Gastroesophageal sphincter (tissue), 3 donors: ENCODE measurements around the gene TPGS2.

ENCODE experiments used
- CTCF ChIP-seq, 4 experiments: fragments of 200-600 bp in 2 of 4; fragments of 450-650 bp in 2 of 4; sonication (generic) in 1 of 4; IDR thresholded peaks; one replicate each; pipeline ENCODE4 v1.5.1; 2017 to 2019; ENCODE audit warnings: antibody characterized with exemption in 4 of 4, mild to moderate bottlenecking in 2 of 4, moderate library complexity in 2 of 4
- EP300 ChIP-seq: sonication (generic); formaldehyde crosslinking; IDR thresholded peaks from one replicate; pipeline ENCODE4 v1.6.1; 2017; ENCODE audit warnings: antibody characterized with exemption, mild to moderate bottlenecking
- POLR2A ChIP-seq, 2 donors: fragments of 450-650 bp; IDR thresholded peaks; one replicate each; pipeline ENCODE4 v1.6.1; 2017; ENCODE audit warnings: antibody characterized with exemption in 2 of 2, mild to moderate bottlenecking in 2 of 2, moderate library complexity in 1 of 2

- TF ChIP-seq CTCF (IDR thresholded peaks at IDR 0.05) (no peak), EP300 (no peak), POLR2A (IDR thresholded peaks at IDR 0.05) (no peak)
These were observed 3.3 kb downstream of the TPGS2 start for GRCh38 chr18:36825526-36825925.
